HT1080 (cell line): Measurements from ENCODE around the gene TMEM256. TPM values are rescaled to one million over a fixed set of nuclear protein-coding genes. Genes with fewer than 3 reads are reported as not detected.

Experiments
- DNase-seq: peaks from one replicate; pipeline ENCODE4 v3.0.0-alpha.2; 2015; ENCODE audit warnings: low read depth
- total RNA-seq: library from RNA; depleted of rRNA; stranded (reverse); fragments of >200 nt; shearing (Covaris generic); gene quantifications from 2 replicates; pipeline ENCODE4 v1.2.3, GENCODE V29; 2014; rRNA removed

The TMEM256 gene
- total RNA-seq, 1 experiment from 2014 or later, result 54.1 TPM

DNA sequence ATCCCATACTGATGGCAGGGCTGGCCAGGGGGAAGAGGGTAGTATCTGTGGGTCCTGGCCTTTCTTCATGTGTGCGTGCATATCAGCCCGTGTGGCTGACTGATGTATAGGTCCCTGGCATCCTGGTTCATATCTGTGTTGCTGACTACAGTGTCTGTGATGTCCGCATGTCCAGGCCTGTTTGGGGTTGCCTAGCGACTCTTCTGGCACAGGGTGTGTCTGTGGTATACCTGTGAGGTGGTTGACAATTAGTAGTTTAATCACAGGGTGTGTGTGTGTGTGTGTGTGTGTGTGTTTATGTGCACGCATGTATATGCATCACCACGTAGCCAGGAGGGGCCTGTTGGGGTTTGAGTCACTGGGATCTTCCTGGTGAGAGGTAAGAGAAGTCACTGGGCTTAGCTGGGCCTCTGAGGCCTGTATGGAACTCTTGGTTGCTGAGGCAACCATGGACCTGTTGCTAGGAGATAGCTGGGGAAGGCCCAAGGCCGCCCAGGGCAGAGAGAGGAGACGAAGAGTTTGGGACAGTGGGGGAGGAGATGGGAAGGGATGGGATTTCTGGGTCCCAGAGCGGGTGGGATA lies 49.5 kb downstream of the TMEM256 start:
- peak; percentile 48 for DNase-seq

Other genes starting within 250 kb of the TMEM256 start
- gene ASGR1, start 224.7 kb downstream of the TMEM256 start, total RNA-seq, result 2.8 and 4.0 TPM in 2 replicates
- gene DLG4, start 184.3 kb downstream of the TMEM256 start, total RNA-seq, result 11.3 and 14.2 TPM in 2 replicates
- 317 and 327 TPM in 2 replicates for gene ACADVL, start 184.2 kb downstream of the TMEM256 start, total RNA-seq
- 45.2 and 57.0 TPM in 2 replicates for gene DVL2, start 169.6 kb downstream of the TMEM256 start, total RNA-seq
- 94.0 and 115 TPM in 2 replicates for gene PHF23, start 164.6 kb downstream of the TMEM256 start, total RNA-seq
- gene GABARAP, start 161.6 kb downstream of the TMEM256 start, total RNA-seq, result 191 and 331 TPM in 2 replicates
- gene CTDNEP1, start 152.4 kb downstream of the TMEM256 start, total RNA-seq, result 43.6 and 79.9 TPM in 2 replicates
- gene ELP5, start 151.9 kb downstream of the TMEM256 start, total RNA-seq, result 68.1 and 78.2 TPM in 2 replicates
- not detected in 2 replicates for gene CLDN7, start 141.6 kb downstream of the TMEM256 start, total RNA-seq
- gene SLC2A4, start 122.4 kb downstream of the TMEM256 start, total RNA-seq, result 0.03 TPM in 1 of 2 replicates, not detected in the other
- gene YBX2, start 109.5 kb downstream of the TMEM256 start, total RNA-seq, result not detected in 2 replicates
- 1,448 and 1,578 TPM in 2 replicates for gene EIF5A, start 96.5 kb downstream of the TMEM256 start, total RNA-seq
- 125 and 135 TPM in 2 replicates for gene GPS2, start 88.7 kb downstream of the TMEM256 start, total RNA-seq
- 20.7 TPM in 2 replicates for gene NEURL4, start 74.8 kb downstream of the TMEM256 start, total RNA-seq
- 0.90 and 2.2 TPM in 2 replicates for gene ACAP1, start 67.6 kb downstream of the TMEM256 start, total RNA-seq
- 4.7 and 5.8 TPM in 2 replicates for gene KCTD11, start 51.9 kb downstream of the TMEM256 start, total RNA-seq
- not detected in 2 replicates for gene TMEM95, start 48.9 kb downstream of the TMEM256 start, total RNA-seq
- gene TNK1, start 23.0 kb downstream of the TMEM256 start, total RNA-seq, result 0.24 TPM in 1 of 2 replicates, not detected in the other
- gene PLSCR3, start 9.6 kb downstream of the TMEM256 start, total RNA-seq, result 31.7 and 36.7 TPM in 2 replicates
- gene NLGN2, start 3.7 kb upstream of the TMEM256 start, total RNA-seq, result 6.1 and 7.4 TPM in 2 replicates
- not detected in 2 replicates for gene SPEM1, start 16.2 kb upstream of the TMEM256 start, total RNA-seq
- gene SPEM2, start 21.5 kb upstream of the TMEM256 start, total RNA-seq, result not detected in 2 replicates
- gene SPEM3, start 24.8 kb upstream of the TMEM256 start, total RNA-seq, result not detected in 2 replicates
- 0.23 and 0.43 TPM in 2 replicates for gene TMEM102, start 31.3 kb upstream of the TMEM256 start, total RNA-seq
- 0.23 and 0.37 TPM in 2 replicates for gene FGF11, start 35.4 kb upstream of the TMEM256 start, total RNA-seq
- 6.0 and 7.9 TPM in 2 replicates for gene CHRNB1, start 41.0 kb upstream of the TMEM256 start, total RNA-seq
- 13.1 and 18.1 TPM in 2 replicates for gene ZBTB4, start 75.5 kb upstream of the TMEM256 start, total RNA-seq
- not detected in 2 replicates for gene SLC35G6, start 77.3 kb upstream of the TMEM256 start, total RNA-seq
- gene POLR2A, start 80.3 kb upstream of the TMEM256 start, total RNA-seq, result 43.4 and 44.6 TPM in 2 replicates
- gene TNFSF12, start 145.0 kb upstream of the TMEM256 start, total RNA-seq, result 3.2 and 5.6 TPM in 2 replicates
- gene TNFSF13, start 154.7 kb upstream of the TMEM256 start, total RNA-seq, result 0.37 and 0.63 TPM in 2 replicates
- 138 and 141 TPM in 2 replicates for gene SENP3, start 157.8 kb upstream of the TMEM256 start, total RNA-seq
- gene CD68, start 175.5 kb upstream of the TMEM256 start, total RNA-seq, result 55.2 and 75.8 TPM in 2 replicates
- 148 and 177 TPM in 2 replicates for gene MPDU1, start 179.8 kb upstream of the TMEM256 start, total RNA-seq
- 0.31 and 1.8 TPM in 2 replicates for gene SOX15, start 186.0 kb upstream of the TMEM256 start, total RNA-seq
- 54.4 and 60.7 TPM in 2 replicates for gene FXR2, start 210.8 kb upstream of the TMEM256 start, total RNA-seq
- gene SAT2, start 223.7 kb upstream of the TMEM256 start, total RNA-seq, result 18.6 and 20.8 TPM in 2 replicates
- not detected in 2 replicates for gene SHBG, start 226.0 kb upstream of the TMEM256 start, total RNA-seq
- gene ATP1B2, start 246.8 kb upstream of the TMEM256 start, total RNA-seq, result not detected in 2 replicates